ENCODE results near the gene HS3ST2. TPM values are rescaled to one million over a fixed set of nuclear protein-coding genes. Genes with fewer than 3 reads are reported as not detected.

Gene HS3ST2
- total and polyA plus RNA-seq, 2 of the 8 experiments (the other 6 are each of a cell fraction or from before 2014, with no cell fraction given): 1.7 to 3.7 TPM

- no peaks in the 10 kb centered on the region for H3K27me3 ChIP-seq (replicated peaks in 1 of 4; ENCODE audit: control insufficient read depth in 3 of 4, extremely low read depth in 1 of 4, insufficient read depth in 3 of 4, low read length in 3 of 4)
- H3K18ac ChIP-seq (ENCODE audit: extremely low read depth, low read length): no peak overlapping the region
- no peak overlapping the region for H3K4me3 ChIP-seq (ENCODE audit: extremely low read depth in 1 of 4, insufficient read depth in 2 of 4, low read depth in 3 of 4, low read length in 4 of 4)
- no peak overlapping the region for H4K8ac ChIP-seq (ENCODE audit: extremely low read depth, insufficient read depth, low read length)
- no peak overlapping the region for H2BK12ac ChIP-seq (ENCODE audit: low read depth, low read length)
- no peak overlapping the region for H3K56ac ChIP-seq (replicated peaks; ENCODE audit: insufficient read length, low read depth, low read length)
- no peak overlapping the region for H3K23ac ChIP-seq (ENCODE audit: insufficient read length)
- peaks cover 0 to 3% (median 0%) of the 10 kb centered on the region in 4 experiments; a peak in 2 of 8 replicates for H3K36me3 ChIP-seq (ENCODE audit: control insufficient read depth in 2 of 4, insufficient read depth in 4 of 4, low read length in 3 of 4)
- H3K14ac ChIP-seq (ENCODE audit: insufficient read length): no peak overlapping the region
- H2AK5ac ChIP-seq (ENCODE audit: low read depth, low read length): no peak overlapping the region
- no peak overlapping the region for H3K9ac ChIP-seq (replicated peaks in 1 of 4; ENCODE audit: extremely low read depth in 1 of 4, low read depth in 3 of 4, low read length in 3 of 4)
- no peak for TF ChIP-seq SAP30 (IDR thresholded peaks at IDR 0.05; ENCODE audit: insufficient read depth, insufficient replicate concordance, low read length)
- H2AFZ ChIP-seq (ENCODE audit: low read length): no peak overlapping the region
- no peak overlapping the region for H2BK15ac ChIP-seq (ENCODE audit: low read length)
- H3K23me2 ChIP-seq (ENCODE audit: low read depth, low read length): no peaks in the 10 kb centered on the region
- no peak overlapping the region for H2BK120ac ChIP-seq (replicated peaks; ENCODE audit: low read depth, low read length)
- H3K9me3 ChIP-seq (ENCODE audit: insufficient read depth in 2 of 2, low read depth in 1 of 2, low read length in 1 of 2): peaks cover 3 to 14% of the 10 kb centered on the region in 2 experiments; a peak in 3 of 4 replicates
- CTCF ChIA-PET (ENCODE audit: partially characterized antibody): no interaction called here
- DNase-seq (ENCODE audit: low read depth in 1 of 2, low spot score in 2 of 2): no peak
- no peak overlapping the region for H2BK5ac ChIP-seq (ENCODE audit: low read depth, low read length)
- peaks cover 0 to 6% (median 4%) of the 10 kb centered on the region in 4 experiments; a peak in 4 of 7 replicates for H3K4me1 ChIP-seq (replicated peaks in 1 of 4; ENCODE audit: control insufficient read depth in 3 of 4, insufficient read depth in 4 of 4, low read length in 3 of 4)
- H3K4ac ChIP-seq (replicated peaks; ENCODE audit: insufficient read length, low read depth, low read length): no peak overlapping the region
- no peak overlapping the region for H4K5ac ChIP-seq (ENCODE audit: insufficient read length, low read depth, low read length)
- POLR2A ChIA-PET (ENCODE audit: partially characterized antibody): no interaction called here
- no peak overlapping the region for H3K27ac ChIP-seq (ENCODE audit: low read depth, low read length)
- FAIRE-seq: no peak
- no peaks in the 10 kb centered on the region for H3K79me2 ChIP-seq (ENCODE audit: control insufficient read depth in 1 of 2, insufficient read depth in 2 of 2, low read length in 2 of 2)
- no peaks in the 10 kb centered on the region for H4K20me1 ChIP-seq (replicated peaks in 1 of 2; ENCODE audit: control insufficient read depth in 1 of 2, insufficient read depth in 2 of 2, low read length in 2 of 2)
- no peak overlapping the region for H3K4me2 ChIP-seq (ENCODE audit: insufficient read depth in 1 of 2, low read depth in 2 of 2, low read length in 2 of 2)
- no peak overlapping the region for H4K91ac ChIP-seq (replicated peaks; ENCODE audit: insufficient read length, low read length)
- H3K79me1 ChIP-seq (ENCODE audit: low read depth, low read length): no peaks in the 10 kb centered on the region
- H2BK20ac ChIP-seq (ENCODE audit: low read length): no peak overlapping the region
Measured at GRCh38 chr16:22864375-22864774, 50.4 kb downstream of the HS3ST2 start.
